HepG2 (cell line): ENCODE data around the gene PARP3. TPM values are rescaled to one million over a fixed set of nuclear protein-coding genes. Genes with fewer than 3 reads are reported as not detected.

Experiments used
- AGO1 ChIP-seq: fragments of 200-400 bp; formaldehyde crosslinking; IDR thresholded peaks from 2 replicates; pipeline ENCODE4 v1.6.1; 2017; ENCODE audit warnings: mild to moderate bottlenecking, low read depth, low read length, moderate library complexity; ENCODE audit not compliant: poor library complexity, severe bottlenecking
- FOXO1 ChIP-seq: sonication (generic); formaldehyde crosslinking; IDR thresholded peaks from 2 replicates; pipeline ENCODE4 v1.4.0; 2020; ENCODE audit warnings: missing genetic modification reagents
- HBP1 ChIP-seq: IDR thresholded peaks from 2 replicates; pipeline ENCODE4 v1.6.1; 2016; ENCODE audit warnings: low read depth, control low read depth
- HDAC2 ChIP-seq: sonication (generic); formaldehyde crosslinking; IDR thresholded peaks from 2 replicates; pipeline ENCODE4 v1.4.0; 2020; ENCODE audit warnings: missing genetic modification reagents
- KAT2B ChIP-seq: fragments of 150-350 bp; IDR thresholded peaks from 2 replicates; pipeline ENCODE4 v1.6.1; 2014; ENCODE audit warnings: low read depth, low read length, borderline replicate concordance
- KDM3A ChIP-seq: IDR thresholded peaks from 2 replicates; pipeline ENCODE4 v1.6.1; 2018; ENCODE audit warnings: low read depth, missing compliant biosample characterization
- NKX3-1 ChIP-seq: sonication (generic); formaldehyde crosslinking; IDR thresholded peaks from 2 replicates; pipeline ENCODE4 v1.5.0; 2020; ENCODE audit warnings: missing genetic modification reagents
- RCOR2 ChIP-seq: IDR thresholded peaks from 2 replicates; pipeline ENCODE4 v1.6.1; 2016; ENCODE audit warnings: missing biosample characterization, missing genetic modification reagents
- ZNF12 ChIP-seq: sonication (generic); formaldehyde crosslinking; IDR thresholded peaks from 2 replicates; pipeline ENCODE4 v1.5.0; 2020; ENCODE audit warnings: missing genetic modification reagents
- ZNF558 ChIP-seq: sonication (generic); formaldehyde crosslinking; IDR thresholded peaks from 2 replicates; pipeline ENCODE4 v1.9.0; 2022; ENCODE audit warnings: mild to moderate bottlenecking, missing genetic modification reagents, borderline replicate concordance
- ZNF598 ChIP-seq: sonication (generic); formaldehyde crosslinking; IDR thresholded peaks from 2 replicates; pipeline ENCODE4 v1.5.1; 2020; ENCODE audit warnings: mild to moderate bottlenecking, missing genetic modification reagents, borderline replicate concordance
- ZNF674 ChIP-seq: sonication (generic); formaldehyde crosslinking; IDR thresholded peaks from 2 replicates; pipeline ENCODE4 v1.5.0; 2020; ENCODE audit warnings: low read depth, mild to moderate bottlenecking, missing genetic modification reagents
- ZNF776 ChIP-seq: sonication (generic); formaldehyde crosslinking; IDR thresholded peaks from 2 replicates; pipeline ENCODE4 v1.4.0; 2020; ENCODE audit warnings: mild to moderate bottlenecking, missing genetic modification reagents
- polyA plus RNA-seq, 8 experiments: library from polyadenylated mRNA; depleted of rRNA in 3 of 8; stranded (reverse) in 7 of 8; unstranded in 1 of 8; fragments of >200 nt; fragmentation: Illumina TruSeq in 4 of 8; extraction: Trizol in 4 of 8; gene quantifications; 2 replicates each; pipeline versions ENCODE4 v1.2.1 to v1.2.3, GENCODE V29; 2011 to 2016; ENCODE audit warnings: low read depth in 4 of 8, missing spikeins in 1 of 8, mixed read lengths in 1 of 8; ENCODE audit not compliant: insufficient read depth in 1 of 8
- total RNA-seq, 5 experiments: library from RNA; depleted of rRNA; stranded (reverse); fragments of >200 nt; fragmentation: Illumina TruSeq; extraction: Trizol; gene quantifications; 2 replicates each; pipeline ENCODE4 v1.2.3, GENCODE V29; 2016; ENCODE audit warnings: low read depth in 1 of 5
- TF ChIP-seq, protein P1 (sequence below): sonication (generic); formaldehyde crosslinking; IDR thresholded peaks from one replicate; pipeline ENCODE4 v1.5.1; 2020; ENCODE audit warnings: mild to moderate bottlenecking, missing genetic modification reagents; ENCODE audit errors: not compliant biosample characterization
- TF ChIP-seq, protein P2 (sequence below): sonication (generic); formaldehyde crosslinking; IDR thresholded peaks from 2 replicates; pipeline ENCODE4 v1.8.1; 2022; ENCODE audit warnings: low read depth, mild to moderate bottlenecking, missing genetic modification reagents

PARP3 gene
- total and polyA plus RNA-seq, 2 of the 13 experiments (the other 11 are each of a cell fraction or from before 2014, with no cell fraction given): 11.2 to 21.5 TPM

GRCh38 chr3:51942603-51943450, 664 bp downstream of the PARP3 start (continued):
- TF ChIP-seq, protein P1, sequence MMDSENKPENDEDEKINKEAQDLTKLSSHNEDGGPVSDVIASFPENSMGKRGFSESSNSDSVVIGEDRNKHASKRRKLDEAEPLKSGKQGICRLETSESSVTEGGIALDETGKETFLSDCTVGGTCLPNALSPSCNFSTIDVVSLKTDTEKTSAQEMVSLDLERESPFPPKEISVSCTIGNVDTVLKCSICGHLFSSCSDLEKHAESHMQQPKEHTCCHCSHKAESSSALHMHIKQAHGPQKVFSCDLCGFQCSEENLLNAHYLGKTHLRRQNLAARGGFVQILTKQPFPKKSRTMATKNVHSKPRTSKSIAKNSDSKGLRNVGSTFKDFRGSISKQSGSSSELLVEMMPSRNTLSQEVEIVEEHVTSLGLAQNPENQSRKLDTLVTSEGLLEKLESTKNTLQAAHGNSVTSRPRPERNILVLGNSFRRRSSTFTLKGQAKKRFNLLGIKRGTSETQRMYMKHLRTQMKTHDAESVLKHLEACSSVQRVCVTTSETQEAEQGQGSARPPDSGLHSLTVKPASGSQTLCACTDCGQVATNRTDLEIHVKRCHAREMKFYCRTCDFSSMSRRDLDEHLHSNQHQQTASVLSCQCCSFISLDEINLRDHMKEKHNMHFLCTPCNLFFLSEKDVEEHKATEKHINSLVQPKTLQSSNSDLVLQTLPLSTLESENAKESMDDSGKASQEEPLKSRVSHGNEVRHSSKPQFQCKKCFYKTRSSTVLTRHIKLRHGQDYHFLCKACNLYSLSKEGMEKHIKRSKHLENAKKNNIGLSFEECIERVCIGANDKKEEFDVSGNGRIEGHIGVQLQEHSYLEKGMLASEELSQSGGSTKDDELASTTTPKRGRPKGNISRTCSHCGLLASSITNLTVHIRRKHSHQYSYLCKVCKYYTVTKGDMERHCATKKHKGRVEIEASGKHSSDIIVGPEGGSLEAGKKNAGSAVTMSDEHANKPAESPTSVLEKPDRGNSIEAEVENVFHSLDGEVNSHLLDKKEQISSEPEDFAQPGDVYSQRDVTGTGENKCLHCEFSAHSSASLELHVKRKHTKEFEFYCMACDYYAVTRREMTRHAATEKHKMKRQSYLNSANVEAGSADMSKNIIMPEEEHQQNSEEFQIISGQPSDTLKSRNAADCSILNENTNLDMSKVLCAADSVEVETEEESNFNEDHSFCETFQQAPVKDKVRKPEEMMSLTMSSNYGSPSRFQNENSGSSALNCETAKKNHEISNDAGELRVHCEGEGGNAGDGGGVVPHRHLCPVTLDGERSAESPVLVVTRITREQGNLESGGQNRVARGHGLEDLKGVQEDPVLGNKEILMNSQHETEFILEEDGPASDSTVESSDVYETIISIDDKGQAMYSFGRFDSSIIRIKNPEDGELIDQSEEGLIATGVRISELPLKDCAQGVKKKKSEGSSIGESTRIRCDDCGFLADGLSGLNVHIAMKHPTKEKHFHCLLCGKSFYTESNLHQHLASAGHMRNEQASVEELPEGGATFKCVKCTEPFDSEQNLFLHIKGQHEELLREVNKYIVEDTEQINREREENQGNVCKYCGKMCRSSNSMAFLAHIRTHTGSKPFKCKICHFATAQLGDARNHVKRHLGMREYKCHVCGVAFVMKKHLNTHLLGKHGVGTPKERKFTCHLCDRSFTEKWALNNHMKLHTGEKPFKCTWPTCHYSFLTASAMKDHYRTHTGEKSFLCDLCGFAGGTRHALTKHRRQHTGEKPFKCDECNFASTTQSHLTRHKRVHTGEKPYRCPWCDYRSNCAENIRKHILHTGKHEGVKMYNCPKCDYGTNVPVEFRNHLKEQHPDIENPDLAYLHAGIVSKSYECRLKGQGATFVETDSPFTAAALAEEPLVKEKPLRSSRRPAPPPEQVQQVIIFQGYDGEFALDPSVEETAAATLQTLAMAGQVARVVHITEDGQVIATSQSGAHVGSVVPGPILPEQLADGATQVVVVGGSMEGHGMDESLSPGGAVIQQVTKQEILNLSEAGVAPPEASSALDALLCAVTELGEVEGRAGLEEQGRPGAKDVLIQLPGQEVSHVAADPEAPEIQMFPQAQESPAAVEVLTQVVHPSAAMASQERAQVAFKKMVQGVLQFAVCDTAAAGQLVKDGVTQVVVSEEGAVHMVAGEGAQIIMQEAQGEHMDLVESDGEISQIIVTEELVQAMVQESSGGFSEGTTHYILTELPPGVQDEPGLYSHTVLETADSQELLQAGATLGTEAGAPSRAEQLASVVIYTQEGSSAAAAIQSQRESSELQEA: peak; percentile 13
- TF ChIP-seq ZNF598 (CRISPR knock-in tag): peak; percentile 12; the same call in 1 of the 2 replicates
- 0 out of 2 replicates have a peak, but pooled peaks have one; percentile 1 for TF ChIP-seq ZNF12 (CRISPR knock-in tag)
- 0 out of 2 replicates have a peak, but pooled peaks have one; percentile 25 for TF ChIP-seq ZNF674 (CRISPR knock-in tag)
- TF ChIP-seq KDM3A: no peak
- no peak for TF ChIP-seq RCOR2 (CRISPR knock-in tag)
- 0 out of 2 replicates have a peak, but pooled peaks have one; percentile 12 for TF ChIP-seq ZNF776 (CRISPR knock-in tag)
- no peak for TF ChIP-seq AGO1
- TF ChIP-seq KAT2B: no peak
- TF ChIP-seq NKX3-1 (CRISPR knock-in tag): no peak
- TF ChIP-seq ZNF558 (CRISPR knock-in tag): peak; percentile 36; the same call in 1 of the 2 replicates
- TF ChIP-seq, protein P2, sequence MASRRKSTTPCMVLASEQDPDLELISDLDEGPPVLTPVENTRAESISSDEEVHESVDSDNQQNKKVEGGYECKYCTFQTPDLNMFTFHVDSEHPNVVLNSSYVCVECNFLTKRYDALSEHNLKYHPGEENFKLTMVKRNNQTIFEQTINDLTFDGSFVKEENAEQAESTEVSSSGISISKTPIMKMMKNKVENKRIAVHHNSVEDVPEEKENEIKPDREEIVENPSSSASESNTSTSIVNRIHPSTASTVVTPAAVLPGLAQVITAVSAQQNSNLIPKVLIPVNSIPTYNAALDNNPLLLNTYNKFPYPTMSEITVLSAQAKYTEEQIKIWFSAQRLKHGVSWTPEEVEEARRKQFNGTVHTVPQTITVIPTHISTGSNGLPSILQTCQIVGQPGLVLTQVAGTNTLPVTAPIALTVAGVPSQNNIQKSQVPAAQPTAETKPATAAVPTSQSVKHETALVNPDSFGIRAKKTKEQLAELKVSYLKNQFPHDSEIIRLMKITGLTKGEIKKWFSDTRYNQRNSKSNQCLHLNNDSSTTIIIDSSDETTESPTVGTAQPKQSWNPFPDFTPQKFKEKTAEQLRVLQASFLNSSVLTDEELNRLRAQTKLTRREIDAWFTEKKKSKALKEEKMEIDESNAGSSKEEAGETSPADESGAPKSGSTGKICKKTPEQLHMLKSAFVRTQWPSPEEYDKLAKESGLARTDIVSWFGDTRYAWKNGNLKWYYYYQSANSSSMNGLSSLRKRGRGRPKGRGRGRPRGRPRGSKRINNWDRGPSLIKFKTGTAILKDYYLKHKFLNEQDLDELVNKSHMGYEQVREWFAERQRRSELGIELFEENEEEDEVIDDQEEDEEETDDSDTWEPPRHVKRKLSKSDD (CRISPR knock-in tag): 0 out of 2 replicates have a peak, but pooled peaks have one; percentile 11
- TF ChIP-seq HDAC2 (CRISPR knock-in tag): no peak
- TF ChIP-seq FOXO1 (CRISPR knock-in tag): 0 out of 2 replicates have a peak, but pooled peaks have one; percentile 41
- no peak for TF ChIP-seq HBP1 (CRISPR knock-in tag)
